HEK293 (cell line): ENCODE data around the gene RBM17.

ENCODE experiments used
- CTCF ChIA-PET: fragments of 350-600 bp; formaldehyde crosslinking; extraction: SDS; loops from one replicate; lab custom pipeline; 2021; ENCODE audit warnings: antibody characterized with exemption; lab: Yijun Ruan, JAX
- POLR2A ChIA-PET: fragments of 300-600 bp; formaldehyde crosslinking; extraction: SDS; loops from one replicate; lab custom pipeline; 2020; ENCODE audit warnings: antibody characterized with exemption, inconsistent platforms; lab: Yijun Ruan, JAX
- H3K27ac ChIP-seq: fragments of 200-500 bp; sonication (Bioruptor generic); 2 replicates; pipeline ENCODE4 v1.5.1; 2014; ENCODE audit warnings: low read depth, low read length, control low read depth, inconsistent platforms; ENCODE audit errors: extremely low read depth
- H3K36me3 ChIP-seq, 2 experiments: fragments of 200-500 bp in 1 of 2; sonication (Bioruptor generic) in 1 of 2; 1 replicate in 1 of 2; 2 replicates in 1 of 2; pipeline ENCODE4 v1.5.1; 2014 to 2017; ENCODE audit warnings: inconsistent platforms in 2 of 2, low read length in 2 of 2; ENCODE audit not compliant: control insufficient read depth in 2 of 2, insufficient read depth in 1 of 2
- H3K4me1 ChIP-seq: fragments of 200-500 bp; sonication (Bioruptor generic); 2 replicates; pipeline ENCODE4 v1.5.1; 2014; ENCODE audit warnings: mild to moderate bottlenecking, low read length, inconsistent platforms; ENCODE audit not compliant: control insufficient read depth, insufficient read depth
- H3K4me3 ChIP-seq: 2 replicates; pipeline ENCODE4 v1.5.1; 2011; ENCODE audit warnings: low read depth, mild to moderate bottlenecking, control low read depth, low read length, moderate library complexity
- H3K9me3 ChIP-seq: fragments of 200-500 bp; sonication (Bioruptor generic); 2 replicates; pipeline ENCODE4 v1.5.1; 2014; ENCODE audit warnings: low read depth, low read length, inconsistent platforms; ENCODE audit not compliant: control insufficient read depth, insufficient read depth
- EGR2 ChIP-seq: fragments of 450-650 bp; formaldehyde crosslinking; IDR thresholded peaks from 2 replicates; pipeline ENCODE4 v1.5.1; 2016; ENCODE audit warnings: low read depth, missing biosample characterization, missing genetic modification characterization
- FEZF1 ChIP-seq: fragments of 450-650 bp; formaldehyde crosslinking; IDR thresholded peaks from 2 replicates; pipeline ENCODE4 v1.5.1; 2016; ENCODE audit warnings: missing biosample characterization, missing genetic modification characterization
- KLF7 ChIP-seq: fragments of 450-650 bp; formaldehyde crosslinking; IDR thresholded peaks from 2 replicates; pipeline ENCODE4 v1.5.1; 2016; ENCODE audit warnings: missing biosample characterization, missing genetic modification characterization, borderline replicate concordance
- MEIS1 ChIP-seq: sonication (generic); formaldehyde crosslinking; IDR thresholded peaks from 2 replicates; pipeline ENCODE4 v1.8.1; 2022; ENCODE audit warnings: missing genetic modification reagents, mild to moderate bottlenecking, borderline replicate concordance
- SP7 ChIP-seq: fragments of 450-650 bp; formaldehyde crosslinking; IDR thresholded peaks from 2 replicates; pipeline ENCODE4 v1.5.1; 2016; ENCODE audit warnings: missing biosample characterization, missing genetic modification characterization
- TRIM28 ChIP-seq: IDR thresholded peaks from 2 replicates; pipeline ENCODE4 v1.6.1; 2011; ENCODE audit warnings: low read length, control low read depth, borderline replicate concordance
- YY2 ChIP-seq: fragments of 450-650 bp; formaldehyde crosslinking; IDR thresholded peaks from 2 replicates; pipeline ENCODE4 v1.5.1; 2016; ENCODE audit warnings: missing biosample characterization, missing genetic modification characterization
- ZBTB17 ChIP-seq: fragments of 450-650 bp; formaldehyde crosslinking; IDR thresholded peaks from 2 replicates; pipeline ENCODE4 v1.5.1; 2016; ENCODE audit warnings: missing biosample characterization, missing genetic modification characterization
- ZBTB20 ChIP-seq: fragments of 450-650 bp; formaldehyde crosslinking; IDR thresholded peaks from 2 replicates; pipeline ENCODE4 v1.5.1; 2016; ENCODE audit warnings: missing biosample characterization, missing genetic modification characterization
- ZEB2 ChIP-seq: fragments of 450-650 bp; formaldehyde crosslinking; IDR thresholded peaks from 2 replicates; pipeline ENCODE4 v1.5.1; 2016; ENCODE audit warnings: missing biosample characterization, missing genetic modification characterization
- ZFHX2 ChIP-seq: fragments of 450-650 bp; formaldehyde crosslinking; conservative IDR thresholded peaks from 2 replicates; pipeline ENCODE4 v1.5.1; 2016; ENCODE audit warnings: missing biosample characterization, missing genetic modification characterization
- ZFP69B ChIP-seq: fragments of 450-650 bp; formaldehyde crosslinking; IDR thresholded peaks from 2 replicates; pipeline ENCODE4 v1.5.1; 2016; ENCODE audit warnings: missing biosample characterization, missing genetic modification characterization
- ZNF184 ChIP-seq: fragments of 450-650 bp; IDR thresholded peaks from 2 replicates; pipeline ENCODE4 v1.5.1; 2018; ENCODE audit warnings: missing biosample characterization, mild to moderate bottlenecking, missing genetic modification characterization
- ZNF2 ChIP-seq: fragments of 450-650 bp; formaldehyde crosslinking; IDR thresholded peaks from 2 replicates; pipeline ENCODE4 v1.5.1; 2016; ENCODE audit warnings: missing biosample characterization, missing genetic modification characterization
- ZNF335 ChIP-seq: fragments of 450-650 bp; formaldehyde crosslinking; conservative IDR thresholded peaks from 2 replicates; pipeline ENCODE4 v1.5.1; 2016; ENCODE audit warnings: missing biosample characterization, missing genetic modification characterization
- ZNF341 ChIP-seq: fragments of 450-650 bp; formaldehyde crosslinking; IDR thresholded peaks from 2 replicates; pipeline ENCODE4; 2016; ENCODE audit warnings: low read depth, missing biosample characterization, missing genetic modification characterization
- ZNF544 ChIP-seq: fragments of 450-650 bp; formaldehyde crosslinking; IDR thresholded peaks from 2 replicates; pipeline ENCODE4 v1.5.0; 2017; ENCODE audit warnings: missing biosample characterization, missing genetic modification characterization
- ZNF600 ChIP-seq: fragments of 450-650 bp; formaldehyde crosslinking; IDR thresholded peaks from 2 replicates; pipeline ENCODE4 v1.5.1; 2016; ENCODE audit warnings: missing biosample characterization, missing genetic modification characterization
- ZNF629 ChIP-seq: fragments of 450-650 bp; formaldehyde crosslinking; IDR thresholded peaks from 2 replicates; pipeline ENCODE4 v1.5.1; 2017; ENCODE audit warnings: missing biosample characterization, missing genetic modification characterization
- ZNF660 ChIP-seq: fragments of 450-650 bp; IDR thresholded peaks from 2 replicates; pipeline ENCODE4 v1.5.1; 2018; ENCODE audit warnings: missing biosample characterization, mild to moderate bottlenecking, missing genetic modification characterization
- ZNF76 ChIP-seq: fragments of 450-650 bp; formaldehyde crosslinking; IDR thresholded peaks from 2 replicates; pipeline ENCODE4; 2016; ENCODE audit warnings: low read depth, missing biosample characterization, missing genetic modification characterization, borderline replicate concordance
- ZSCAN16 ChIP-seq: fragments of 450-650 bp; formaldehyde crosslinking; IDR thresholded peaks from 2 replicates; pipeline ENCODE4 v1.5.1; 2016; ENCODE audit warnings: missing biosample characterization, missing genetic modification characterization
- ZXDB ChIP-seq: fragments of 450-650 bp; formaldehyde crosslinking; IDR thresholded peaks from 2 replicates; pipeline ENCODE4 v1.5.1; 2016; ENCODE audit warnings: missing biosample characterization, missing genetic modification characterization
- TF ChIP-seq, protein P1 (sequence below): fragments of 450-650 bp; IDR thresholded peaks from 2 replicates; pipeline ENCODE4 v1.5.1; 2018; ENCODE audit warnings: missing biosample characterization, mild to moderate bottlenecking, missing genetic modification characterization
- TF ChIP-seq, protein P2 (sequence below): fragments of 450-650 bp; formaldehyde crosslinking; IDR thresholded peaks from 2 replicates; pipeline ENCODE4 v1.5.1; 2016; ENCODE audit warnings: missing biosample characterization, missing genetic modification characterization, low read depth
- TF ChIP-seq, protein P3 (sequence below): fragments of 450-650 bp; formaldehyde crosslinking; IDR thresholded peaks from 2 replicates; pipeline ENCODE4 v1.5.1; 2016; ENCODE audit warnings: missing biosample characterization, missing genetic modification characterization
- TF ChIP-seq, protein P4 (sequence below): fragments of 450-650 bp; formaldehyde crosslinking; IDR thresholded peaks from 2 replicates; pipeline ENCODE4 v1.5.1; 2016; ENCODE audit warnings: missing biosample characterization, missing genetic modification characterization

Gene RBM17

DNA sequence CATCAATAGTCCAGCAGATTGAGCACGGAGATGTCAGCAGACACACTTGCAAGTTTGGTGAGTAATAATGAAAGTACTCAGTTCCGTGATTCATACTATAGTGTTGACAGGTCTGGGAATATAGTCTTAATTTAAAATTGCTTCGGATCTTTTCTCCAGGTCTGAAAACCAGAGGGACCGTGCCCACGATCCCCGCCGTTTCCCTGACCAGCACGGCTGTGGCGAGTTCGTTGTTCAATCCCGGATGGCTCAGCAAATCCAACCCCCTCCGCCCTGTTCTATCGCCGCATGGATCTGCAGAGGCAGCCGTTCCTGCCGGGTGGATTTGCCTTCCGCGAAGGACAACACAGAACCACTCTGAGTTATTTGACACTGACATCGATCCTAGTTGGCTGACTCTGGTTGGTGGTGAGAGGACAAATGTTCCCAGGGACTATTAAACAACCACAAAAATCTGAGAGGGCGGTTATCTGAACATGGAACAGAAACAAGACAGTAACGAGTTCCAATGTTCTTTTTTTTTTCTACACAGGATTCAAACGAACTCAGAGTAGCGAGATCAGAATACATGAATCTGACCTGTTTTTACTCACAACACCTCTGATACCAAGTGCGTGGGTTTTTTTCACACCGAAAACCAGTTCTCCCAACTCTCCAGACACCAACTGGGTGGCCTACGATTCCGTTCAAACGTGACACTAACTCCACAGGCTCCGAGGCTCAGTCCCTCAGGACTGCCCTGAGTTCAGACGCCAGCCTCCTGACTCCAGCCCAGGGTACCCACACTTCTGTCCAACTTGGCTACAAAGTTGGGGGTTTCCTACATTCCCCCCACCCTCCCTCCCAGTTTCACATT is 52.7 kb downstream of the RBM17 start:
- Histone ChIP-seq H3K36me3 (no peaks in the 10 kb centered on the region), H3K4me3 (peak overlapping the region; percentile 18; the same call in 1 of the 2 replicates), H3K4me1 (no peaks in the 10 kb centered on the region), H3K9me3 (no peaks in the 10 kb centered on the region), H3K27ac (no peak overlapping the region; the same call in 1 of the 2 replicates)
- ChIA-PET POLR2A (no interaction called here), CTCF (interaction anchor here (0.6 kb wide), 1 partner anchor 9 kb away, joined by 3 read pairs; no protein-coding TSS in a partner anchor)
- TF ChIP-seq ZBTB17 (tag by site-specific recombination) (peak; percentile 98), ZNF544 (tag by site-specific recombination) (no peak), ZFHX2 (tag by site-specific recombination) (0 out of 2 replicates have a peak, but pooled peaks have one; percentile 16), ZNF341 (tag by site-specific recombination) (peak; percentile 79), ZFP69B (tag by site-specific recombination) (0 out of 2 replicates have a peak, but pooled peaks have one; percentile 15), ZNF2 (tag by site-specific recombination) (0 out of 2 replicates have a peak, but pooled peaks have one; percentile 34), ZXDB (tag by site-specific recombination) (0 out of 2 replicates have a peak, but pooled peaks have one; percentile 31), ZBTB20 (tag by site-specific recombination) (peak; percentile 71), ZNF76 (no peak), KLF7 (tag by site-specific recombination) (no peak), ZNF600 (peak; percentile 89), ZNF629 (0 out of 2 replicates have a peak, but pooled peaks have one; percentile 15), ZSCAN16 (tag by site-specific recombination) (no peak), YY2 (tag by site-specific recombination) (no peak), ZNF660 (tag by site-specific recombination) (peak; percentile 99), ZNF335 (peak; percentile 53), ZNF184 (tag by site-specific recombination) (0 out of 2 replicates have a peak, but pooled peaks have one; percentile 13), FEZF1 (peak; percentile 60), ZEB2 (tag by site-specific recombination) (peak; percentile 49; the same call in 1 of the 2 replicates), EGR2 (tag by site-specific recombination) (no peak), SP7 (tag by site-specific recombination) (peak; percentile 43; the same call in 1 of the 2 replicates), TRIM28 (0 out of 2 replicates have a peak, but pooled peaks have one; percentile 20), MEIS1 (CRISPR knock-in tag) (no peak)
- TF ChIP-seq, protein P1, sequence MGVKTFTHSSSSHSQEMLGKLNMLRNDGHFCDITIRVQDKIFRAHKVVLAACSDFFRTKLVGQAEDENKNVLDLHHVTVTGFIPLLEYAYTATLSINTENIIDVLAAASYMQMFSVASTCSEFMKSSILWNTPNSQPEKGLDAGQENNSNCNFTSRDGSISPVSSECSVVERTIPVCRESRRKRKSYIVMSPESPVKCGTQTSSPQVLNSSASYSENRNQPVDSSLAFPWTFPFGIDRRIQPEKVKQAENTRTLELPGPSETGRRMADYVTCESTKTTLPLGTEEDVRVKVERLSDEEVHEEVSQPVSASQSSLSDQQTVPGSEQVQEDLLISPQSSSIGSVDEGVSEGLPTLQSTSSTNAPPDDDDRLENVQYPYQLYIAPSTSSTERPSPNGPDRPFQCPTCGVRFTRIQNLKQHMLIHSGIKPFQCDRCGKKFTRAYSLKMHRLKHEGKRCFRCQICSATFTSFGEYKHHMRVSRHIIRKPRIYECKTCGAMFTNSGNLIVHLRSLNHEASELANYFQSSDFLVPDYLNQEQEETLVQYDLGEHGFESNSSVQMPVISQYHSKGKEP (tag by site-specific recombination): no peak; the same call in 1 of the 2 replicates
- TF ChIP-seq, protein P2, sequence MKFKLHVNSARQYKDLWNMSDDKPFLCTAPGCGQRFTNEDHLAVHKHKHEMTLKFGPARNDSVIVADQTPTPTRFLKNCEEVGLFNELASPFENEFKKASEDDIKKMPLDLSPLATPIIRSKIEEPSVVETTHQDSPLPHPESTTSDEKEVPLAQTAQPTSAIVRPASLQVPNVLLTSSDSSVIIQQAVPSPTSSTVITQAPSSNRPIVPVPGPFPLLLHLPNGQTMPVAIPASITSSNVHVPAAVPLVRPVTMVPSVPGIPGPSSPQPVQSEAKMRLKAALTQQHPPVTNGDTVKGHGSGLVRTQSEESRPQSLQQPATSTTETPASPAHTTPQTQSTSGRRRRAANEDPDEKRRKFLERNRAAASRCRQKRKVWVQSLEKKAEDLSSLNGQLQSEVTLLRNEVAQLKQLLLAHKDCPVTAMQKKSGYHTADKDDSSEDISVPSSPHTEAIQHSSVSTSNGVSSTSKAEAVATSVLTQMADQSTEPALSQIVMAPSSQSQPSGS (tag by site-specific recombination): no peak
- TF ChIP-seq, protein P3, sequence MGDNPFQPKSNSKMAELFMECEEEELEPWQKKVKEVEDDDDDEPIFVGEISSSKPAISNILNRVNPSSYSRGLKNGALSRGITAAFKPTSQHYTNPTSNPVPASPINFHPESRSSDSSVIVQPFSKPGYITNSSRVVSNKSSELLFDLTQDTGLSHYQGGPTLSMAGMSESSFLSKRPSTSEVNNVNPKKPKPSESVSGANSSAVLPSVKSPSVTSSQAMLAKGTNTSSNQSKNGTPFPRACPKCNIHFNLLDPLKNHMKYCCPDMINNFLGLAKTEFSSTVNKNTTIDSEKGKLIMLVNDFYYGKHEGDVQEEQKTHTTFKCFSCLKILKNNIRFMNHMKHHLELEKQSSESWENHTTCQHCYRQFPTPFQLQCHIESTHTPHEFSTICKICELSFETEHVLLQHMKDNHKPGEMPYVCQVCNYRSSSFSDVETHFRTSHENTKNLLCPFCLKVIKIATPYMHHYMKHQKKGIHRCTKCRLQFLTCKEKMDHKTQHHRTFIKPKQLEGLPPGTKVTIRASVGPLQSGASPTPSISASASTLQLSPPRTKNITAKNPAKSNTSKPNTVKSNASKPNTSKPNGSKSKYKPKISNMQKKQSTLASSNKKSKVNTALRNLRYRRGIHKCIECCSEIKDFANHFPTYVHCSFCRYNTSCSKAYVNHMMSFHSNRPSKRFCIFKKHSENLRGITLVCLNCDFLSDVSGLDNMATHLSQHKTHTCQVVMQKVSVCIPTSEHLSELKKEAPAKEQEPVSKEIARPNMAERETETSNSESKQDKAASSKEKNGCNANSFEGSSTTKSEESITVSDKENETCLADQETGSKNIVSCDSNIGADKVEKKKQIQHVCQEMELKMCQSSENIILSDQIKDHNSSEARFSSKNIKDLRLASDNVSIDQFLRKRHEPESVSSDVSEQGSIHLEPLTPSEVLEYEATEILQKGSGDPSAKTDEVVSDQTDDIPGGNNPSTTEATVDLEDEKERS: no peak
- TF ChIP-seq, protein P4, sequence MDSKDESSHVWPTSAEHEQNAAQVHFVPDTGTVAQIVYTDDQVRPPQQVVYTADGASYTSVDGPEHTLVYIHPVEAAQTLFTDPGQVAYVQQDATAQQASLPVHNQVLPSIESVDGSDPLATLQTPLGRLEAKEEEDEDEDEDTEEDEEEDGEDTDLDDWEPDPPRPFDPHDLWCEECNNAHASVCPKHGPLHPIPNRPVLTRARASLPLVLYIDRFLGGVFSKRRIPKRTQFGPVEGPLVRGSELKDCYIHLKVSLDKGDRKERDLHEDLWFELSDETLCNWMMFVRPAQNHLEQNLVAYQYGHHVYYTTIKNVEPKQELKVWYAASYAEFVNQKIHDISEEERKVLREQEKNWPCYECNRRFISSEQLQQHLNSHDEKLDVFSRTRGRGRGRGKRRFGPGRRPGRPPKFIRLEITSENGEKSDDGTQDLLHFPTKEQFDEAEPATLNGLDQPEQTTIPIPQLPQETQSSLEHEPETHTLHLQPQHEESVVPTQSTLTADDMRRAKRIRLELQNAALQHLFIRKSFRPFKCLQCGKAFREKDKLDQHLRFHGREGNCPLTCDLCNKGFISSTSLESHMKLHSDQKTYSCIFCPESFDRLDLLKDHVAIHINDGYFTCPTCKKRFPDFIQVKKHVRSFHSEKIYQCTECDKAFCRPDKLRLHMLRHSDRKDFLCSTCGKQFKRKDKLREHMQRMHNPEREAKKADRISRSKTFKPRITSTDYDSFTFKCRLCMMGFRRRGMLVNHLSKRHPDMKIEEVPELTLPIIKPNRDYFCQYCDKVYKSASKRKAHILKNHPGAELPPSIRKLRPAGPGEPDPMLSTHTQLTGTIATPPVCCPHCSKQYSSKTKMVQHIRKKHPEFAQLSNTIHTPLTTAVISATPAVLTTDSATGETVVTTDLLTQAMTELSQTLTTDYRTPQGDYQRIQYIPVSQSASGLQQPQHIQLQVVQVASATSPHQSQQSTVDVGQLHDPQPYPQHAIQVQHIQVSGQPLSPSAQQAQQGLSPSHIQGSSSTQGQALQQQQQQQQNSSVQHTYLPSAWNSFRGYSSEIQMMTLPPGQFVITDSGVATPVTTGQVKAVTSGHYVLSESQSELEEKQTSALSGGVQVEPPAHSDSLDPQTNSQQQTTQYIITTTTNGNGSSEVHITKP: peak; percentile 34; the same call in 1 of the 2 replicates
